PFSK-1 (cell line): ENCODE results near the gene POU2AF1.

Experiments
- FOXP2 ChIP-seq: optimal IDR thresholded peaks from 2 replicates; pipeline ENCODE3; 2011; ENCODE audit warnings: borderline replicate concordance, control low read depth, inconsistent platforms; ENCODE audit not compliant: insufficient read depth; ENCODE audit errors: extremely low read length, extremely low read depth
- POLR2AphosphoS5 ChIP-seq: IDR thresholded peaks from 2 replicates; pipeline ENCODE4 v1.6.1; 2012; ENCODE audit warnings: low read depth, mild to moderate bottlenecking, control low read depth, low read length, moderate library complexity
- SIN3A ChIP-seq: IDR thresholded peaks from 2 replicates; pipeline ENCODE4 v1.6.1; 2012; ENCODE audit warnings: mild to moderate bottlenecking, low read length, moderate library complexity, borderline replicate concordance; ENCODE audit not compliant: insufficient read depth
- TAF1 ChIP-seq: IDR thresholded peaks from 2 replicates; pipeline ENCODE4 v1.6.1; 2012; ENCODE audit warnings: low read length, control low read depth, borderline replicate concordance; ENCODE audit not compliant: insufficient read depth
- TF ChIP-seq, protein P1 (sequence below), 2 experiments: IDR thresholded peaks; 2 replicates each; pipeline versions ENCODE4 v1.6.1 to v1.8.0; 2011 to 2012; ENCODE audit warnings: low read depth in 2 of 2, low read length in 2 of 2, control low read depth in 1 of 2, inconsistent platforms in 1 of 2, mild to moderate bottlenecking in 1 of 2, moderate library complexity in 1 of 2; ENCODE audit not compliant: insufficient read depth in 1 of 2

Gene POU2AF1

DNA sequence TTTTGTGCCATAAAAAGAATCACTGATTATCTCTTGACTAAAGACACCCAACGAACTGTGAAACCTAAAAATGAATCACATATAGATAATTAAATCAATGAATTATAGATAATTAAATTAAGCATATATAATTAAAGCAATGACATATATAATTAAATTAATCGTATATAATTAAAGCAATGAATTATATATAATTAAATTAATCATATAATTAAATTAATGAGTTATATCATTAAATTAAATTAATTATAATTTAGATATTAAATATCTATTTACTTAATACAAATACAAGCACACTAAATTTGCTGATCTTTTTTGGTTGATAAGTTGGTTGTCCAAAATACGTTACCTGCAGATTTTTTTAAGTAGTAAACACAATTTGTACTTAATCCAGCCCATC, 30.9 kb downstream of the POU2AF1 start:
- TF ChIP-seq SIN3A (no peak), POLR2AphosphoS5 (no peak), FOXP2 (no peak), TAF1 (no peak)
- TF ChIP-seq, protein P1, sequence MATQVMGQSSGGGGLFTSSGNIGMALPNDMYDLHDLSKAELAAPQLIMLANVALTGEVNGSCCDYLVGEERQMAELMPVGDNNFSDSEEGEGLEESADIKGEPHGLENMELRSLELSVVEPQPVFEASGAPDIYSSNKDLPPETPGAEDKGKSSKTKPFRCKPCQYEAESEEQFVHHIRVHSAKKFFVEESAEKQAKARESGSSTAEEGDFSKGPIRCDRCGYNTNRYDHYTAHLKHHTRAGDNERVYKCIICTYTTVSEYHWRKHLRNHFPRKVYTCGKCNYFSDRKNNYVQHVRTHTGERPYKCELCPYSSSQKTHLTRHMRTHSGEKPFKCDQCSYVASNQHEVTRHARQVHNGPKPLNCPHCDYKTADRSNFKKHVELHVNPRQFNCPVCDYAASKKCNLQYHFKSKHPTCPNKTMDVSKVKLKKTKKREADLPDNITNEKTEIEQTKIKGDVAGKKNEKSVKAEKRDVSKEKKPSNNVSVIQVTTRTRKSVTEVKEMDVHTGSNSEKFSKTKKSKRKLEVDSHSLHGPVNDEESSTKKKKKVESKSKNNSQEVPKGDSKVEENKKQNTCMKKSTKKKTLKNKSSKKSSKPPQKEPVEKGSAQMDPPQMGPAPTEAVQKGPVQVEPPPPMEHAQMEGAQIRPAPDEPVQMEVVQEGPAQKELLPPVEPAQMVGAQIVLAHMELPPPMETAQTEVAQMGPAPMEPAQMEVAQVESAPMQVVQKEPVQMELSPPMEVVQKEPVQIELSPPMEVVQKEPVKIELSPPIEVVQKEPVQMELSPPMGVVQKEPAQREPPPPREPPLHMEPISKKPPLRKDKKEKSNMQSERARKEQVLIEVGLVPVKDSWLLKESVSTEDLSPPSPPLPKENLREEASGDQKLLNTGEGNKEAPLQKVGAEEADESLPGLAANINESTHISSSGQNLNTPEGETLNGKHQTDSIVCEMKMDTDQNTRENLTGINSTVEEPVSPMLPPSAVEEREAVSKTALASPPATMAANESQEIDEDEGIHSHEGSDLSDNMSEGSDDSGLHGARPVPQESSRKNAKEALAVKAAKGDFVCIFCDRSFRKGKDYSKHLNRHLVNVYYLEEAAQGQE (IDR thresholded peaks at IDR 0.05; ENCODE audit: insufficient read depth in 1 of 2, low read depth in 2 of 2, low read length in 2 of 2) = no peak

DNA sequence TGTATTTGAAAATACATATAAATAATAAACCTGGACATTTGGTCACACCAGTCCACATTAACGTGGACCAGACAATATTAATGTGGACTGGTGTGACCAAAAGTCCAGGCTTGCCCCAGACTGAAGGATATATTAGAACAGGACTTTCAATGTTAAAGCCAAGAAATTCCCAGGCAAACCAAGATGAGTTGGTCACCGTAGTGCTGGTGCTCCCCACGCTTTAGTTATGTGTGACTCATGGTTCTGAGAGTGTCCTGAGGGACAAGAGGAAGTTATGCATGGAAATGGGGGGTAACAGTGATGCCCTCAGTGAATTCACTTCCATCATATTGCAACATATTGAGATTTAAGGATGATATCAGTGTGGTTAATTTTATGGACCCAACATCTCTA, 31.4 kb downstream of the POU2AF1 start:
- TF ChIP-seq TAF1 (no peak), FOXP2 (no peak), SIN3A (no peak), POLR2AphosphoS5 (no peak)
- TF ChIP-seq, protein P1 (IDR thresholded peaks at IDR 0.05; ENCODE audit: insufficient read depth in 1 of 2, low read depth in 2 of 2, low read length in 2 of 2) = no peak

DNA sequence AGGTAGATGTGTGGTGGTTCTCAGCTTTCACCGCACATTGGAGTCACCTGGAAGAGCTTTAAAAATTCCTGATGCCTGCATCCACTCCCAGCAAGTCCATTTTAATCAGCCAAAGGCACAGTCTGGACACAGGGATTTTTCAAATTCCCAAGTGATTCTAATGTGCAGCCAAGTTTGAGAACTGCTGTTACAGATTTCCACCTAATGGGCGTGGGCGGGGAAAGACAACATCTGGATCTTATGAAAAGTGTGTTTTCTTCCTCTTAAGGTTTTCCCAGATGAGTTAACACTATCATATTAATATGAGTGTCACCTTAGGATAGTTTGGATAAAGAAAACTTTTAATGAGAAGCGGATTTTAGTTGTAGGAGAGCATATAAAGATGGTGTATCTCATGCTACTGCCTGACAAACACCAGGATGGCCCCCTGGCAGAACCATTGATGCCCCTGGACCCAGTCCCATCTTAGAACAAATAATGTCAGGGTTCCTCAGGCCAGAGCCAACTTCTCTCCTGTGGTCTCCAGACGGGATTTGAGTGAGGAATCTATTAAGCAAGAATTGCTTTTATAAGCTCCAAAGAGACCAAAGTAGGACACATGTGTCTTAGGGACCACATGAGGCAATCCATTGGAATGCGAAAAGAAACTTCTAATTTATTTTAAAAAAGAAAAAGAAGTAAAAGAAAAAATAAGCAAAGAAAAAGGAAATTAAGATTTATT, 31.9 kb downstream of the POU2AF1 start:
- no peak for TF ChIP-seq POLR2AphosphoS5
- TF ChIP-seq SIN3A = no peak
- TF ChIP-seq, protein P1 (IDR thresholded peaks at IDR 0.05; ENCODE audit: insufficient read depth in 1 of 2, low read depth in 2 of 2, low read length in 2 of 2) = no peak
- TF ChIP-seq TAF1 = no peak
- no peak for TF ChIP-seq FOXP2

DNA sequence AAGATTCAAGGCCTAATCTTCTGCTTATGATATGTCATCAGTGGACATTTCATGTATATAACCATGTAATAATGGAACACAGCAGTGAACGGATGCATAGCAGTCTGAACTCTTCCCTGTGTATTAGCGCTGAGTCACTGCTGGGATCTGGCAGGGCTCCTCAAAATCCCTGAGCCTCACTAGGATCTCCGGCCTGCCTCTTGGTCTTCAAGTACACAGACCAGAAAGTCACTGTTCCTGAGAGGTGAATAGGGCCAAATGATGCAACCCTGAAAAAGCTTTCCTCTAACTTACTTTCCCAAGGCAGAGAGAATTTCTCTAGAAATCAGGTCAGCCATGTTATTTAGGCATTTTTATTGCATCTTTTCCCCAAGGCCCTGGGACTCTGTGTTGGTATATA, 35.0 kb downstream of the POU2AF1 start:
- TF ChIP-seq FOXP2 (no peak), POLR2AphosphoS5 (no peak), SIN3A (no peak), TAF1 (no peak)
- TF ChIP-seq, protein P1 (IDR thresholded peaks at IDR 0.05; ENCODE audit: insufficient read depth in 1 of 2, low read depth in 2 of 2, low read length in 2 of 2) = no peak

DNA sequence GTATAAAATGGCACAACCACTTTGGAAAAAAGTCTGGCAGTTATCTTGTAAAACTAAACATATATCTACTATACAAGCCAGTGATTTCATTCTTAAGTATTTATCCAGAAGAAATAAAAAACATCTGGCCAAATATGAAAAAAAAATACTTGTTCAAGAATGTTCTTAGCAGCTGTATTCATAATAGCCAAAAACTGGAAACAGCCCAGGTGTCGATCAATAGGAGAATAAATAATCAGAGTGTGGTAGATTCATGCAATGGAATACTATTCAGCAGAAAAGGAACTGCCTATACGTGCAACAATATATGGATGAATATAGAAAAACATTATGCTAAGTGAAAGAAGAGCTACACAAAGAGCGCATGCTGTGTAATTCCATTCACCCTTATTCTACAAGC, 36.7 kb downstream of the POU2AF1 start:
- TF ChIP-seq, protein P1 (IDR thresholded peaks at IDR 0.05; ENCODE audit: insufficient read depth in 1 of 2, low read depth in 2 of 2, low read length in 2 of 2) = no peak
- TF ChIP-seq POLR2AphosphoS5 (no peak), SIN3A (no peak), FOXP2 (no peak), TAF1 (no peak)
